Astrocyte of the cerebellum (primary cell): Measurements from ENCODE around the gene LRRC38.

Source experiments
- DNase-seq: peaks from one replicate; pipeline ENCODE4 v3.0.0-alpha.2; 2011; ENCODE audit warnings: low read depth
- H3K4me3 ChIP-seq: 2 replicates; pipeline ENCODE4 v1.5.1; 2011; ENCODE audit warnings: mild to moderate bottlenecking, low read depth, low read length, moderate library complexity
- CTCF ChIP-seq: IDR thresholded peaks from 2 replicates; pipeline ENCODE4 v1.5.1; 2012; ENCODE audit warnings: low read length, low read depth, moderate library complexity, mild to moderate bottlenecking; ENCODE audit errors: missing control alignments
- in situ Hi-C: cut with HindIII; loops from 2 replicates; pipeline ENCODE4 v1.10.0; 2017; ENCODE audit warnings: low sequenced_read_pairs

LRRC38 gene

GRCh38 chr1:13523780-13524477, 10.1 kb upstream of the LRRC38 start:
- in situ Hi-C loops, result no loop called here
- no peak overlapping the region for H3K4me3 ChIP-seq
- TF ChIP-seq CTCF, result no peak
- DNase-seq, result no peak

GRCh38 chr1:13520985-13521384, 7.2 kb upstream of the LRRC38 start:
- DNase-seq, result no peak
- no peak for TF ChIP-seq CTCF
- H3K4me3 ChIP-seq, result no peak overlapping the region
- in situ Hi-C loops, result no loop called here

GRCh38 chr1:13517193-13517812, 3.5 kb upstream of the LRRC38 start:
- DNase-seq, result no peak
- in situ Hi-C loops, result no loop called here
- H3K4me3 ChIP-seq, result no peak overlapping the region
- TF ChIP-seq CTCF, result peak; percentile 34

- no peak for TF ChIP-seq CTCF
- H3K4me3 ChIP-seq, result no peak overlapping the region
- no peak for DNase-seq
- in situ Hi-C loops, result no loop called here
Observed at GRCh38 chr1:13516606-13517005, 2.8 kb upstream of the LRRC38 start.

GRCh38 chr1:13514821-13515220, 1.0 kb upstream of the LRRC38 start:
- DNase-seq, result no peak
- TF ChIP-seq CTCF, result no peak
- no peak overlapping the region for H3K4me3 ChIP-seq
- in situ Hi-C loops, result no loop called here

- H3K4me3 ChIP-seq, result no peak overlapping the region
- TF ChIP-seq CTCF, result no peak
- no peak for DNase-seq
- in situ Hi-C loops, result no loop called here
Observed at GRCh38 chr1:13513063-13513894, 524 bp downstream of the LRRC38 start.
